GM12872 (cell line): ENCODE measurements around the gene HEPN1.

Experiments used
- CTCF ChIP-seq: IDR thresholded peaks from 3 replicates; pipeline ENCODE4 v1.5.1; 2011; ENCODE audit warnings: low read depth, mild to moderate bottlenecking, low read length, moderate library complexity; ENCODE audit not compliant: insufficient read depth

Gene HEPN1

GRCh38 chr11:124941703-124942102 is 22.7 kb downstream of the HEPN1 start:
- TF ChIP-seq CTCF = no peak

DNA sequence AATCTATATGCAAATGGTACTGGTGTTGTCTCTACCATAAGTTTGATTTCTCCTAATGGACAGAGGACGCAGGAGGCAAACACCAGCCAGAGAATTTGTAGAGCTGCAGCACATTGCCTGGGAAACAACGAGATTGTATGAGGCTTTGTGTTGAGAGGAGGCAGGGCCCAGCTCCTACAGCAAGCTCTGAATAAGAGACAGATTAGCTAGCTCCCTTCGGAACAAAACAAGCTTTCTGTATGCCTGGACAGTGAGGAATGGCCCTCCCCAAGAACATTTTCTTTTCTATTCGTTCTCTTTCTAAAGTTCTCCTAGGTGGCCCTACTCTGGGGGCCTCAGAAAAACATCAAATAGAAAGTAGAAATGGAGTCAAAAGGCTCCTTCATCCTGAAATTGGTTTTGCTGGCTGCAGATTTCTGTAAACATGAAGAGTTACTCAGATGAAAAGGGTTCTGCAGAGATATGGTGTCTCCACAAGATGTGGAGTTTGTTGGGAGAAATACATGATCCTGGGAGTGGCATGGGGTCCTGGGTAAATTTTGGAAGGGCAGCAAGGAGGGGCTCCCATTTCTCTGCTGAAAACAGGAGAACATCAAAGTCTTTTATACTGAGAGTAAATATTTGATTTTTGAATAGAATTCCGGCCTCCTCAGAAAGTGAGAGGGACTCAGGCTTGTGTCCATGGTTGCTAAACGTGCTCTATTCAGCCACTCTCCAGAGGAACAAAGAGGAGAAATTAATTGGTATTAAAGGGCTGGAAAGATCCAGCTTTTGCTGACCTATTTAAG is 23.6 kb downstream of the HEPN1 start:
- no peak for TF ChIP-seq CTCF

GRCh38 chr11:124943254-124943616 is 24.2 kb downstream of the HEPN1 start:
- no peak for TF ChIP-seq CTCF

- no peak for TF ChIP-seq CTCF
These were observed 24.7 kb downstream of the HEPN1 start for GRCh38 chr11:124943741-124944140.

DNA sequence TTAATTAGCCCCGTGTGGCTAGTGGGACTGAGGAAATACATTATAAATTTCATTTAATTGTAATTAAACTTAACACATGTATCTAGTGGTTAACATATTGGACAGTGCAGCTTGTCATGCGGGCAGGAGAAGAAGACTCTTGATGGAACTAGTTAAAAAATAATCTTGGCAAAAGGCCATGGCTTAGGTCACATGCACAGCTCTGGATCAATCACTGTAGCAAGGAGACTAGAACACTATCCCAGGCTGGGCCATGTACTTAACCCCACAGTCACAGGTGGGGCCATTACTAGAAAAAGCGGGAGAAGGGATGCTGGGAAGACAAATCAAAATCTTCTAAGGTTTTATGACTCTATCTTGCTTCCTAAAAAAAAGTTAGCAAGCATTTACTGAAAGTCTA is 25.5 kb downstream of the HEPN1 start:
- no peak for TF ChIP-seq CTCF

- no peak for TF ChIP-seq CTCF
These were observed 26.8 kb downstream of the HEPN1 start for GRCh38 chr11:124945826-124946225.

GRCh38 chr11:124946735-124947141 is 27.7 kb downstream of the HEPN1 start:
- no peak for TF ChIP-seq CTCF
